ENCODE data around the gene RBFOX2.

Gene RBFOX2

GRCh38 chr22:35695202-35695601 lies 333.4 kb downstream of the RBFOX2 start:
- Histone ChIP-seq H3K36me3 (ENCODE audit: insufficient read depth, low read length) (no peaks in the 10 kb centered on the region), H3K4me2 (ENCODE audit: low read length) (no peak overlapping the region), H3K4me3 (ENCODE audit: low read depth, low read length, poor library complexity, severe bottlenecking) (no peak overlapping the region), H3K79me2 (ENCODE audit: insufficient read depth, low read length) (no peaks in the 10 kb centered on the region), H3K9me2 (ENCODE audit: low read depth, low read length) (no peaks in the 10 kb centered on the region), H3K27ac (ENCODE audit: low read depth, low read length, poor library complexity, severe bottlenecking) (no peak overlapping the region), H2AFZ (ENCODE audit: low read length) (no peak overlapping the region), H3F3A (ENCODE audit: insufficient read depth, low read length) (no peaks in the 10 kb centered on the region), H3K4me1 (ENCODE audit: insufficient read depth, low read length, severe bottlenecking) (peaks cover 9% of the 10 kb centered on the region), H3K9ac (ENCODE audit: low read length) (no peak overlapping the region), H4K20me1 (ENCODE audit: insufficient read depth, low read length) (no peaks in the 10 kb centered on the region), H3K27me3 (ENCODE audit: insufficient read depth, low read length) (no peaks in the 10 kb centered on the region), H3K9me3 (ENCODE audit: low read length) (no peaks in the 10 kb centered on the region)
- TF ChIP-seq, protein P1, sequence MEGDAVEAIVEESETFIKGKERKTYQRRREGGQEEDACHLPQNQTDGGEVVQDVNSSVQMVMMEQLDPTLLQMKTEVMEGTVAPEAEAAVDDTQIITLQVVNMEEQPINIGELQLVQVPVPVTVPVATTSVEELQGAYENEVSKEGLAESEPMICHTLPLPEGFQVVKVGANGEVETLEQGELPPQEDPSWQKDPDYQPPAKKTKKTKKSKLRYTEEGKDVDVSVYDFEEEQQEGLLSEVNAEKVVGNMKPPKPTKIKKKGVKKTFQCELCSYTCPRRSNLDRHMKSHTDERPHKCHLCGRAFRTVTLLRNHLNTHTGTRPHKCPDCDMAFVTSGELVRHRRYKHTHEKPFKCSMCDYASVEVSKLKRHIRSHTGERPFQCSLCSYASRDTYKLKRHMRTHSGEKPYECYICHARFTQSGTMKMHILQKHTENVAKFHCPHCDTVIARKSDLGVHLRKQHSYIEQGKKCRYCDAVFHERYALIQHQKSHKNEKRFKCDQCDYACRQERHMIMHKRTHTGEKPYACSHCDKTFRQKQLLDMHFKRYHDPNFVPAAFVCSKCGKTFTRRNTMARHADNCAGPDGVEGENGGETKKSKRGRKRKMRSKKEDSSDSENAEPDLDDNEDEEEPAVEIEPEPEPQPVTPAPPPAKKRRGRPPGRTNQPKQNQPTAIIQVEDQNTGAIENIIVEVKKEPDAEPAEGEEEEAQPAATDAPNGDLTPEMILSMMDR (IDR thresholded peaks at IDR 0.05; ENCODE audit: low read length) = no peak
- no peak for TF ChIP-seq EZH2 (IDR thresholded peaks at IDR 0.05; ENCODE audit: borderline replicate concordance, low read length)

GRCh38 chr22:35690001-35690400 lies 338.6 kb downstream of the RBFOX2 start:
- Histone ChIP-seq H3K36me3 (ENCODE audit: insufficient read depth, low read length) (no peaks in the 10 kb centered on the region), H3F3A (ENCODE audit: insufficient read depth, low read length) (no peaks in the 10 kb centered on the region; the same call in 1 of the 2 replicates), H3K4me3 (ENCODE audit: low read depth, low read length, poor library complexity, severe bottlenecking) (no peak overlapping the region), H3K4me2 (ENCODE audit: low read length) (no peak overlapping the region), H4K20me1 (ENCODE audit: insufficient read depth, low read length) (no peaks in the 10 kb centered on the region), H3K9me3 (ENCODE audit: low read length) (no peaks in the 10 kb centered on the region), H2AFZ (ENCODE audit: low read length) (no peak overlapping the region), H3K9ac (ENCODE audit: low read length) (no peak overlapping the region), H3K4me1 (ENCODE audit: insufficient read depth, low read length, severe bottlenecking) (peaks cover 50% of the 10 kb centered on the region), H3K27ac (ENCODE audit: low read depth, low read length, poor library complexity, severe bottlenecking) (peak overlapping the region; percentile 27), H3K27me3 (ENCODE audit: insufficient read depth, low read length) (no peaks in the 10 kb centered on the region), H3K79me2 (ENCODE audit: insufficient read depth, low read length) (no peaks in the 10 kb centered on the region), H3K9me2 (ENCODE audit: low read depth, low read length) (no peaks in the 10 kb centered on the region)
- TF ChIP-seq, protein P1 (IDR thresholded peaks at IDR 0.05; ENCODE audit: low read length) = no peak
- TF ChIP-seq EZH2 (IDR thresholded peaks at IDR 0.05; ENCODE audit: borderline replicate concordance, low read length) = no peak

GRCh38 chr22:35688913-35689675 lies 339.5 kb downstream of the RBFOX2 start:
- Histone ChIP-seq H3K9ac (ENCODE audit: low read length) (no peak overlapping the region), H3K9me2 (ENCODE audit: low read depth, low read length) (no peaks in the 10 kb centered on the region), H3K9me3 (ENCODE audit: low read length) (no peaks in the 10 kb centered on the region), H3K4me1 (ENCODE audit: insufficient read depth, low read length, severe bottlenecking) (peaks cover 59% of the 10 kb centered on the region), H3K27me3 (ENCODE audit: insufficient read depth, low read length) (no peaks in the 10 kb centered on the region), H3K4me2 (ENCODE audit: low read length) (no peak overlapping the region), H4K20me1 (ENCODE audit: insufficient read depth, low read length) (no peaks in the 10 kb centered on the region), H2AFZ (ENCODE audit: low read length) (no peak overlapping the region), H3K79me2 (ENCODE audit: insufficient read depth, low read length) (no peaks in the 10 kb centered on the region), H3K27ac (ENCODE audit: low read depth, low read length, poor library complexity, severe bottlenecking) (no peak overlapping the region), H3K4me3 (ENCODE audit: low read depth, low read length, poor library complexity, severe bottlenecking) (no peak overlapping the region), H3K36me3 (ENCODE audit: insufficient read depth, low read length) (no peaks in the 10 kb centered on the region), H3F3A (ENCODE audit: insufficient read depth, low read length) (no peaks in the 10 kb centered on the region; the same call in 1 of the 2 replicates)
- TF ChIP-seq, protein P1 (IDR thresholded peaks at IDR 0.05; ENCODE audit: low read length) = no peak
- no peak for TF ChIP-seq EZH2 (IDR thresholded peaks at IDR 0.05; ENCODE audit: borderline replicate concordance, low read length)

Data from OCI-LY1 (cell line).